Hepatocyte (in vitro differentiated cells): ENCODE measurements around the gene PRAC2.

Experiments used
- EZH2 ChIP-seq: fragments of 200-600 bp; sonication (generic); IDR thresholded peaks from 2 replicates; pipeline ENCODE4 v1.6.1; 2016; ENCODE audit warnings: antibody characterized with exemption, mild to moderate bottlenecking, borderline replicate concordance
- EZH2phosphoT487 ChIP-seq: fragments of 200-600 bp; sonication (generic); IDR thresholded peaks from one replicate; pipeline ENCODE4 v1.6.1; 2018; ENCODE audit warnings: antibody characterized with exemption, mild to moderate bottlenecking, low read depth, moderate library complexity; ENCODE audit not compliant: unreplicated experiment, severe bottlenecking

DNA sequence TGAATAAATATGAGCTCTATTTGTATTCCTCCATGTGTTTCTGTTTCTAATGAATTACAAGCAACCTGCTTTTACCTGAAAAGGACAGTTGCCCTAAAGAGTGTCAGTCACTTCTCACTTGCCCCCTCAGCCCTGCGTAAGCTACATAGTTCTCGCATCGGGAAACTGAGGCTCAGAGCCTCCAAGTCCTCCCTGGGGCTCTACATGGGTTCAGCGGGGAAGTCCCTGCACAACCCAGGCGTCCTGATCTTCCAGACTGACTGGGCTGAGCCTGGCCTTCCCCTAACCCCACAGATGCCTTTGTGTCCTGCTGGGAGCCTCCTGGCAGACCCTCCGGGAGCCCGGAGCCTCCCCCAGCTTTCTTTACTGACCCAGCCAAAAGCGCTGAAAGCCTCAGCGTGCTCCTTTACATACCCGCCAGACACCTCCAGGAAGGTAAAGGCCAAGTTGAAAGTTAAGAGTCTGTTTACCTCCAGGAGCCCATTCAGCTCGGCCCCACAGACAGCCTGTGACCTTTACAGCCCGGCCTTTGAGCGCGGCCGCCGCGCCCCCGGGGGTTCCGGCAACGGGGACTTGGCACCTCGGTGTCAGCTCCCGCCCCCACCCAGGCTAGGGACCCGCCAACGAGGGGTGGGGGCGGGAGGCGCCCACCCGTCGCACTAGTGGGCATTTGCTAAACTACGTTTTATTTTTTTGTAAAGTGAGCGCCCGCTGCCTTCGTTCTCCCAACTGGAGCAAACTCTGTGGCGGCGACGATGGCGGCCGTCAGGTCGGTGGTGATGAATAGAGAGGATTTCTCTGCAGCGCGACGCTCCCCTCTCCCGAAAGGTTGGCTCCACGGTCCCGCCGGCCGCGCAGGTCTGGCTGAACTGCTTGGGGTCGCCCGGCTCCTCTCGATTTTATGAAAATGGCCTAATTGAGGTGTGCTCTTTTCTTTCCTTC lies 10.0 kb downstream of the PRAC2 start:
- peak; percentile 65 for TF ChIP-seq EZH2phosphoT487
- peak; percentile 89 for TF ChIP-seq EZH2
